Measurements from ENCODE around the gene C22orf23. TPM values are rescaled to one million over a fixed set of nuclear protein-coding genes. Genes with fewer than 3 reads are reported as not detected.

C22orf23 gene
- total RNA-seq, 1 donor from 2014 or later, result 0.54 TPM

- DNase-seq (ENCODE audit: low spot score), result no peak
- H3K4me1 Mint-ChIP-seq (ENCODE audit: unreplicated experiment), result peaks cover 9% of the 10 kb centered on the region
- H3K9me3 Mint-ChIP-seq (ENCODE audit: unreplicated experiment), result no peaks in the 10 kb centered on the region
- H3K27me3 Mint-ChIP-seq (ENCODE audit: unreplicated experiment), result peaks cover 8% of the 10 kb centered on the region
- no peak overlapping the region for H3K27ac Mint-ChIP-seq (ENCODE audit: unreplicated experiment)
- no peak overlapping the region for H3K4me3 Mint-ChIP-seq (ENCODE audit: unreplicated experiment)
- H3K36me3 Mint-ChIP-seq (ENCODE audit: low read depth, unreplicated experiment), result peaks cover 25% of the 10 kb centered on the region
- TF ChIP-seq CTCF (IDR thresholded peaks at IDR 0.05; ENCODE audit: unreplicated experiment), result peak; percentile 21
Measured at GRCh38 chr22:37930270-37930951, 23.0 kb downstream of the C22orf23 start.

- TF ChIP-seq CTCF (IDR thresholded peaks at IDR 0.05; ENCODE audit: unreplicated experiment), result no peak
- peaks cover 8% of the 10 kb centered on the region for H3K27me3 Mint-ChIP-seq (ENCODE audit: unreplicated experiment)
Measured at GRCh38 chr22:37929390-37929789, 24.0 kb downstream of the C22orf23 start.

GRCh38 chr22:37927637-37927936 lies 25.8 kb downstream of the C22orf23 start:
- TF ChIP-seq CTCF (IDR thresholded peaks at IDR 0.05; ENCODE audit: unreplicated experiment), result no peak
- Mint-ChIP-seq H3K27ac (ENCODE audit: unreplicated experiment) (no peak overlapping the region), H3K4me3 (ENCODE audit: unreplicated experiment) (no peak overlapping the region), H3K27me3 (ENCODE audit: unreplicated experiment) (peaks cover 8% of the 10 kb centered on the region), H3K36me3 (ENCODE audit: low read depth, unreplicated experiment) (peaks cover 31% of the 10 kb centered on the region), H3K4me1 (ENCODE audit: unreplicated experiment) (peaks cover 5% of the 10 kb centered on the region), H3K9me3 (ENCODE audit: unreplicated experiment) (no peaks in the 10 kb centered on the region)
- DNase-seq (ENCODE audit: low spot score), result no peak

More at GRCh38 chr22:37929390-37929789, 24.0 kb downstream of the C22orf23 start:
- peak overlapping the region; percentile 73 for H3K4me3 Mint-ChIP-seq (ENCODE audit: unreplicated experiment)
- H3K36me3 Mint-ChIP-seq (ENCODE audit: low read depth, unreplicated experiment), result peaks cover 25% of the 10 kb centered on the region
- no peak for DNase-seq (ENCODE audit: low spot score)
- no peak overlapping the region for H3K27ac Mint-ChIP-seq (ENCODE audit: unreplicated experiment)
- H3K4me1 Mint-ChIP-seq (ENCODE audit: unreplicated experiment), result peaks cover 9% of the 10 kb centered on the region
- H3K9me3 Mint-ChIP-seq (ENCODE audit: unreplicated experiment), result no peaks in the 10 kb centered on the region

GRCh38 chr22:37926771-37927636 lies 26.4 kb downstream of the C22orf23 start:
- Mint-ChIP-seq H3K4me1 (ENCODE audit: unreplicated experiment) (peaks cover 5% of the 10 kb centered on the region), H3K9me3 (ENCODE audit: unreplicated experiment) (no peaks in the 10 kb centered on the region), H3K4me3 (ENCODE audit: unreplicated experiment) (no peak overlapping the region), H3K27me3 (ENCODE audit: unreplicated experiment) (peaks cover 7% of the 10 kb centered on the region), H3K27ac (ENCODE audit: unreplicated experiment) (no peak overlapping the region), H3K36me3 (ENCODE audit: low read depth, unreplicated experiment) (peaks cover 29% of the 10 kb centered on the region)
- no peak for TF ChIP-seq CTCF (IDR thresholded peaks at IDR 0.05; ENCODE audit: unreplicated experiment)
- DNase-seq (ENCODE audit: low spot score), result no peak

- H3K36me3 Mint-ChIP-seq (ENCODE audit: low read depth, unreplicated experiment), result peaks cover 27% of the 10 kb centered on the region
- H3K27ac Mint-ChIP-seq (ENCODE audit: unreplicated experiment), result no peak overlapping the region
- no peak overlapping the region for H3K4me3 Mint-ChIP-seq (ENCODE audit: unreplicated experiment)
- H3K4me1 Mint-ChIP-seq (ENCODE audit: unreplicated experiment), result peaks cover 3% of the 10 kb centered on the region
- H3K9me3 Mint-ChIP-seq (ENCODE audit: unreplicated experiment), result no peaks in the 10 kb centered on the region
- H3K27me3 Mint-ChIP-seq (ENCODE audit: unreplicated experiment), result peaks cover 7% of the 10 kb centered on the region
- no peak for DNase-seq (ENCODE audit: low spot score)
- no peak for TF ChIP-seq CTCF (IDR thresholded peaks at IDR 0.05; ENCODE audit: unreplicated experiment)
Measured at GRCh38 chr22:37926358-37926757, 27.0 kb downstream of the C22orf23 start.
